ENCODE data around the gene NDST3. TPM values are rescaled to one million over a fixed set of nuclear protein-coding genes. Genes with fewer than 3 reads are reported as not detected.

The NDST3 gene
- total and polyA plus RNA-seq, 8 donors = 0.02 TPM; not detected in 7

DNA sequence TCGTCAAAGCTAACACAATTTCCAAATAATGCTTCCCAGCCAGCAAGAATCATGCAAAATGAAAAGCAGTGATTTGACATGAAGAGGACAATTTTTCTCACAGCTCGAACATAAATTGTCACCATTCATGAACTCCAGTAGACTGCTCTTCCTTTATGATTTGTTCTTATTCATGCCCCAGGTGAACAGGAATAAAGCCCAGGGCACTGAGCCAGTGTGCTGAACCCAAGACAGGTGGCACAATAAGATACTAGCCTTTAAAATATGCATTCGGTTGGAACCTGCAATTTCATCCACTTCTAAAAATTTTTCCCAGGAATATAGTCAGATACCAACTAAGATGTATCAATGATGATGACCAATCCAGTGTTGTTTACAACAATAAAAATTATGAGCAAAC, 178.8 kb downstream of the NDST3 start:
- Histone ChIP-seq H3K9me3 (no peaks in the 10 kb centered on the region), H3K4me3 (no peak overlapping the region), H3K4me1 (no peaks in the 10 kb centered on the region), H3K36me3 (no peaks in the 10 kb centered on the region), H3K27ac (no peak overlapping the region), H3K27me3 (no peaks in the 10 kb centered on the region)
- DNase-seq (no peak), FAIRE-seq (no peak), ATAC-seq (no peak)
- 61 to 75% methylated on average over 3 of the region's 3 CpGs for WGBS, 2 donors
- intact Hi-C loops (cut with DNase I) = no loop called here
- TF ChIP-seq, protein P1, sequence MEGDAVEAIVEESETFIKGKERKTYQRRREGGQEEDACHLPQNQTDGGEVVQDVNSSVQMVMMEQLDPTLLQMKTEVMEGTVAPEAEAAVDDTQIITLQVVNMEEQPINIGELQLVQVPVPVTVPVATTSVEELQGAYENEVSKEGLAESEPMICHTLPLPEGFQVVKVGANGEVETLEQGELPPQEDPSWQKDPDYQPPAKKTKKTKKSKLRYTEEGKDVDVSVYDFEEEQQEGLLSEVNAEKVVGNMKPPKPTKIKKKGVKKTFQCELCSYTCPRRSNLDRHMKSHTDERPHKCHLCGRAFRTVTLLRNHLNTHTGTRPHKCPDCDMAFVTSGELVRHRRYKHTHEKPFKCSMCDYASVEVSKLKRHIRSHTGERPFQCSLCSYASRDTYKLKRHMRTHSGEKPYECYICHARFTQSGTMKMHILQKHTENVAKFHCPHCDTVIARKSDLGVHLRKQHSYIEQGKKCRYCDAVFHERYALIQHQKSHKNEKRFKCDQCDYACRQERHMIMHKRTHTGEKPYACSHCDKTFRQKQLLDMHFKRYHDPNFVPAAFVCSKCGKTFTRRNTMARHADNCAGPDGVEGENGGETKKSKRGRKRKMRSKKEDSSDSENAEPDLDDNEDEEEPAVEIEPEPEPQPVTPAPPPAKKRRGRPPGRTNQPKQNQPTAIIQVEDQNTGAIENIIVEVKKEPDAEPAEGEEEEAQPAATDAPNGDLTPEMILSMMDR (IDR thresholded peaks at IDR 0.05) = no peak

DNA sequence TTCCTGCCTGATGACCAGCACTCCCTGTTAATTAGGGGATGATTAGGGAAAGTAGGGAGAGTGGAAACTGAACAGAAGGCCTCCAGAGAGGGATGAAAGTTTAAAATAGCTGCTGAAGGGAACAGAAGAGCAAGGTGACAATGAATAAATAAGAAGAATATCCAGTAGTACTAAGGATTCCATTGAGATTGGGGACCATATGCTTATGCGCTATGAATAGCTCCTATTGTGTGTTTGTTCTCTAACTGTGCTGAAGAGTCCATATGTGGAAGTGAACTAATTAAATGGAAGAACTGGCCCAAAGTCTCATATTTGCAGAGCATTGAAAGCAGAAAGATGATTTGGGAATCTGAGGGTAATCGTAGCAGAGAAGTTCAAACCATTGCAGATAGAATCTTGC, 181.5 kb downstream of the NDST3 start:
- DNase-seq (no peak), ATAC-seq (no peak), FAIRE-seq (no peak)
- Histone ChIP-seq H3K27me3 (no peaks in the 10 kb centered on the region), H3K36me3 (no peaks in the 10 kb centered on the region), H3K27ac (no peak overlapping the region), H3K9me3 (no peaks in the 10 kb centered on the region), H3K4me3 (no peak overlapping the region), H3K4me1 (no peaks in the 10 kb centered on the region)
- 88 to 97% methylated on average over 2 of the region's 2 CpGs for WGBS, 2 donors
- intact Hi-C loops (cut with DNase I) = no loop called here
- TF ChIP-seq, protein P1 (IDR thresholded peaks at IDR 0.05) = no peak

DNA sequence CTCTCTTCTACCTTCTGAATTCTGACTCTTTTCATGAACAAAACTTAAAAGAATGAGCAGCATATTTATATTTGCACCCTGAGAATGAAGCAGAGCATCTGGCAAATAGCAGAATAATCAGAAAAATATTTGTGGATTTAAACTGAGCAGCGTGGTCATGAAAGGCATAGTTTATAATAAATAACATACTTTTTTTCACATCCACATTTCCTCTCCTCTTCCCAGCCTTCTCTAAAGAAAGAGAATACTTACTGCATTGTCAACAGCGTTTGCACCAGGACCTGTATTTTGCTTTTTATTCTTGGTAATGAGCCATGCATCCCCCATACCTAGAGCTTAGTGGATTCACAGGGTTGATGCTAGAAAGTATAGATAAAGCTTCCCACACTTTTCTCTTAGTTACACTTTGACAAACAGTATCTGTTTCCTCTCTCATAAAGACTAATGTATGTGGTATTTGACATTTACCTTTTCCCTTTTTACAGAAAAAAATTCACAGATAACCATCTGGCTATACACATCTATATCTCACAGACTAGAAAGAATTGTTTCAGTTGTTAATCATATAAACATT, 187.0 kb downstream of the NDST3 start:
- Histone ChIP-seq H3K4me3 (no peak overlapping the region), H3K36me3 (no peaks in the 10 kb centered on the region), H3K9me3 (no peaks in the 10 kb centered on the region), H3K4me1 (no peaks in the 10 kb centered on the region), H3K27ac (no peak overlapping the region), H3K27me3 (no peaks in the 10 kb centered on the region)
- intact Hi-C loops (cut with DNase I) = no loop called here
- TF ChIP-seq, protein P1 (IDR thresholded peaks at IDR 0.05) = no peak
- DNase-seq (no peak), FAIRE-seq (no peak), ATAC-seq (no peak)
- WGBS, 2 donors = 41 to 51% methylated on average over 2 of the region's 2 CpGs

DNA sequence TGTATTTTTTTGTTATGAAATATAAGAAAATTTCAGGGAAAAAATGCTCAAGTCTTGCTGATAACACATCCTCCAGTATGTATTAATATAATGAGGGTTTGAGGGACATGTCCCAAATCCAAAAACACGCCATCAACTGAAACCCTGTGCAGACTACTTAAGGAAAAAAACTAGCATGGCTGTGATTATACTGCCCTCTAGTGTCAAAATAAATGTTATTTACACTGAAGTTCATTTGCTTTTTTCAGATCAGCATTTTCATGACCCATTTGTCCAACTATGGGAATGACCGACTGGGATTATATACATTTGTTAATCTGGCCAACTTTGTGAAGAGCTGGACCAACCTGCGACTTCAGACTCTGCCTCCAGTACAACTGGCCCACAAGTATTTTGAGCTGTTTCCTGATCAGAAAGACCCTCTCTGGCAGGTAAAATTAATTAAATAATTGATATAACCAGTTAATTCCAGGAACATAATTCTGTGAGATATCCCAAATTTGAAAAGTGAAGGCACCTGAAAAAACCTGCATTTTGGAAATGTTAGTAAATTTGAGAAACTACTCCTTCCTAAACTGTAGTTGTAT, 190.1 kb downstream of the NDST3 start:
- ATAC-seq = peak in 3 of 4 donors; percentile 58 to 68 (median 68)
- TF ChIP-seq, protein P1 (IDR thresholded peaks at IDR 0.05) = peak; percentile 35 to 54 (median 44)
- Histone ChIP-seq H3K9me3 (no peaks in the 10 kb centered on the region), H3K27ac (no peak overlapping the region), H3K4me3 (no peak overlapping the region), H3K4me1 (no peaks in the 10 kb centered on the region), H3K36me3 (no peaks in the 10 kb centered on the region), H3K27me3 (no peaks in the 10 kb centered on the region)
- WGBS, 2 donors = 0 to 3% methylated on average over 3 of the region's 3 CpGs
- intact Hi-C loops (cut with DNase I) = no loop called here
- no peak for DNase-seq
- FAIRE-seq = no peak

DNA sequence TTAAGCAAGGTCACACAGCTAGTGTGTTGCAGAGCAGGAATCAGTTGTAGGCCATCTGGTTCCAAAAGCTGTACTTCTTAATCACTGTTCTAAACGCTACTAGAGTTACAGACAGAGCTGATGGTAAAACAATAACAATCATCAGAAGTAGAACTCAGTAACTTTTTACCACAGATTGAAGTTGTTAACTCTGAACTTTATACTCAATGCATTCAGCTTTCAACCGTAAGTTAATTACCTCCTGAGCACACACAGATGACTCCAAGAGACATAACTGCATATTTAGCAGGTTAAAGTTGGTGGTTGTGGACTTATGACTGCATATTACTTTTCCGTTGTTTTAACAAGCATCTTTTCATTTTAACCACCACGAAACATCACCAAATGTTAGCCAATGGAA, 191.2 kb downstream of the NDST3 start:
- H3K4me1 ChIP-seq = no peaks in the 10 kb centered on the region
- 56 to 74% methylated on average over 4 of the region's 4 CpGs for WGBS, 2 donors
- no peak for ATAC-seq
- H3K27me3 ChIP-seq = no peaks in the 10 kb centered on the region
- FAIRE-seq = no peak
- H3K4me3 ChIP-seq = no peak overlapping the region
- intact Hi-C loops (cut with DNase I) = no loop called here
- H3K27ac ChIP-seq = no peak overlapping the region
- no peak for DNase-seq
- TF ChIP-seq, protein P1 (IDR thresholded peaks at IDR 0.05) = no peak
- H3K9me3 ChIP-seq = no peaks in the 10 kb centered on the region
- no peaks in the 10 kb centered on the region for H3K36me3 ChIP-seq
